NCI-H2171 (cell line): Measurements from ENCODE around the gene CILP2.

ENCODE experiments used
- DNase-seq: peaks from one replicate; lab custom pipeline; 2025; lab: John Stamatoyannopoulos, UW

CILP2 gene

DNA sequence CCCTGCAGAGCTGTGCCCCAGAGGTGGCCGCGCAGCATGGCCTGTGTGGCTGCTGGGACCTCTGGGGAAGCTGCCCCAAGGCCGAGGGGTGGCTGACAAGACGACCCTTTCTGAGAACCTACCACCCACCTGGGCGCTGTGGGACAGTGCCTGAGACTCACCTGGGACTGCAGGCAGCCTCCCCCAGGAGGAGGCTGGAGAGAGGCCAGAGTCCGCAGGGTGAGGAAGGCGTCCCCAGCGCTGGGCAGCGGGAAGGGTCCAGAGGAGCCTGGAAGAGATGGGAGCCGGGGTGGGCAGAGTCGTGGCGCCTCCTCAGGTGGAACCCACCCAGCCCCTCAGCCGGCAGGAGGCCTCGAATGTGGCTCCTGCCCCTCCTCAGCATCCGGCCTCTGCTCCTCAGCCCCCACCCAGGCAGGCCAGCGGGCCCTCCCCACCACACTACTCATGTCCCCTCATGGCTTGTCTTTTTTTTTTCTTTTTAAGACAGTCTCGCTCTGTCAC lies 25.3 kb downstream of the CILP2 start:
- no peak for DNase-seq

DNA sequence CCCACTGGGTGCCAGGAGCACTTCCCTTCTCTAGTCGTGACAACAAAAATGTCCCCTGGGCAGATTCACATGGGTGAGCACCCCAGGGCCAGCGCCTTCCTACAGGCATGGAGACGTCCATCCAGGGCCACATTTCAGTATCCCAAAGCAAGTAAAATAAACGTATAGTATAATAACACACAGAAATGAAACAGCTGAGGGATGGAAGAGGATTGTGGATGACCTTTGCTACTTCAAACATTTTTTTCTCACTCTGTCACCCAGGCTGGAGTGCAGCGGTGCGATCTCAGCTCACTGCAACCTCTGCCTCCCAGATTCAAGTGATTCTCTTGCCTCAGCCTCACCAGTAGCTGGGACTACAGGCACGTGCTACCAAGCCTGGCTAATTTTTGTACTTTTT lies 28.2 kb downstream of the CILP2 start:
- DNase-seq: no peak

GRCh38 chr19:19567391-19567790 lies 29.3 kb downstream of the CILP2 start:
- DNase-seq: no peak

DNA sequence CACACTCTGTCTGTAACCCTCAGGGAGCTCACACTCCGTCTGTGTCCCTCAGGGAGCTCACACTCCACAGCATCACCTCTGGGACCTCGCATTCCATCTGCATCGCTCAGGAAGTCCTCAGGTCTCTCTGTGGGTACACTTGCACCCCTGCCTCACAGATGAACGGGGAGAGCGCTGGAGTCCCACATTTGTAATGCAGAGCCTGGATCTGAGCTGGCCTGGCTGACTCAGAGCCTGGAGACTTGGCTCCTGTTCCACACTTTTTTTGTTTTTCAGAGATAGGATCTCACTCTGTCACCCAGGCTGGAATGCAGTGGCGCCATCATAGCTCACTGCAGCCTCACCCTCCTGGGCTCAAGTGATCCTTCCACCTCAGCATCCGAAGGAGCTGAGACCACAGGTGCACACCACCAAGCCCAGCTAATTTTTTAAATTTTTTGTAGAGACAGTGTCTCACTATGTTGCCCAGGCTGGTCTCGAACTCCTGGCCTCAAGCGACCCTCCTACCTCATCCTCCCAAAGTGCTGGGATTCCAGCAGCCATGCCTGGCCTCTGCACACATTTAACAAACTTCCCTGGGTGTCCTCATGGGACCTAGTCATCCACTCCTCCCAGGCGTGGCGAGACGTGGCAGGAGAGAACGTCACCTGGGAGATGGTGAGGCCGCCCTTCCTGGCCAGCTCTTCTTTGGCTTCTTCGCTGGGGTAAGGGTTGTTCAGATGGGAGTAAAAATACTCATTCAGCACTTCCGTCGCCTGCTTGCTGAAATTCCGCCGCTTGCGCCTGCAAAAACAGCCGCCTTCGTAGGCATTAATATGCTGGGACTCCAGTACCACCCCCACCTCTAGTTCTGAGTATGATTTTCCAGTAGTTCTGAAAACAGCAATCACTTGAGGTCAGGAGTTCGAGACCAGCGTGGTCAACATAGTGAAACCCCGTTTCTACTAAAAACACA lies 31.0 kb downstream of the CILP2 start:
- no peak for DNase-seq

- DNase-seq: no peak
Measured at GRCh38 chr19:19570571-19570970, 32.5 kb downstream of the CILP2 start.

GRCh38 chr19:19571071-19571786 lies 33.2 kb downstream of the CILP2 start:
- DNase-seq: no peak

DNA sequence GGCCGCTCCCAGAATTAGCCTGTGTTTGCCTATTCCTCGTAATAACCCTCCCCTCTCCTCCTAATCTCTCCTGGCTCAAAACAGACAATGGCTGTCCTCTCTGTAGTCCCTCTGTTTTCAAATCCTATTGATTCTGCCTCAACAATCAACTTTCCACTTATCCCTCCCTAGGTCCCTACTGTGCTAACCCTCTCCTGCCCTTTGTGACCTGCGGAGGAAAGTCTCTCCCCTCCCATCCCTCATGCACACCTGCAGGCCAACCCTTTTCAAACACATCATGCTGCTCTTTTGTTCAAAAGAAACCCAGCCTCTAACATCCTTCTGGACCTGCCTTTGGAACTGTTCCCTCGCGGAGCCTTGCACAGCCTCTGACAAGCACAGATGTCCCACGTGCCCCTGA lies 37.3 kb downstream of the CILP2 start:
- DNase-seq: no peak

DNA sequence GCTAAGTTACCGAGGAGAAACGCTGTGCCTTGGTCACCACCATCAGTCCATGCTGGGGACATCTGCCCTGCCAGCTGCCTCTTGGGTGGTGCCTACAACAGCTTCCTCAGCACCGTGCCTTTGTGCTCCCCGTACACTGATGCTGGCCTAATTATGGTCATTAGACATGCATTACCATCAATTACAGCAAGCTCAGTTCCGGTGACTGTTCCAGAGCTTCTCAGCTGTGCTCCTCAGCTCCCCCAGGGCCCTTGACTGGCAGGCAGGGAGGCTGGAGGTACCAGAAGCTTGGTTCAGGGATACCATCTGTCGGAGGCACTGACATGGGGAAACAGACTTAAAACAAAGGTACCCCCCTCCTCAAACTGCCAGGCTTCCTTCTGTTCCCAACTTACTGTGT lies 40.2 kb downstream of the CILP2 start:
- peak; percentile 85 for DNase-seq

- DNase-seq: no peak
Measured at GRCh38 chr19:19579533-19580361, 41.7 kb downstream of the CILP2 start.

DNA sequence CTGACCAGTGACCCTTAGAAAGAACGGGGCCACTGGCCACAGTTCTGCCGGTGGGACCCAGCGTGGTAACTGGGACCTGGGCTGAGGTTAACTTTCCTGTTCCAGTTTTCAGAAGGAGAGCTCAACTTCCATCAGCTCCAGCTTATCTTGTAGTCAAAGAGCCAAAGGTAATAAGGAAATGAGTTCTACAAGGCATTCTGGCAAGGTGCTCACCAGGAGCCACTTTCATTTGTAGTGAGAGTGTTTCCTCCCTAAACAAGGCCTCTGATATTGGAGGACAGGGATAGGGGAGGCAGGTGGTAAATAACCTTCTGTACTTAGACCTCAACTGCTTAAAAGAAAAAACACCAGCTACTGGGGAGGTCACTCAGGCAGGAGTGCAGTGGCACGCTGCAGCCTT lies 42.4 kb downstream of the CILP2 start:
- DNase-seq: no peak

DNA sequence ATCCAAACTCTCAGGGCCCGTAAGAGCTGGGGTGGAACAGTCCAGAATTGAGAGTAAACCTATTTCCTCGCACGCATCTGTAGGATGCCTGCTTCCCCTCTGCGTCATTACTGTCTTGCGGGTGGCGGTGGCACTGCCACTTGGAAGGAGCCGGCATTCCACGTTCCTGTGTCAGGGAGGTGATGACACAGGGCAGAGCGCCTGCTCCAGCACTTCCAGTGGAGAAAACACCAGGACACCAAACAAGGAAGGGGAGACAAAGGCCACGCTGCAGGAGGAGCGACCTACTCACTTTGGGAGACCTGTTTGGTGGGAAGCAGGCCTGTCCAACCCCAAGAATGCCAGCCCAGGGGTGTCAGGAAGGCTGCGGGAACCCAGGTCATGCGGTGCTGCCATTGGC lies 43.3 kb downstream of the CILP2 start:
- no peak for DNase-seq

- no peak for DNase-seq
Measured at GRCh38 chr19:19582471-19582870, 44.4 kb downstream of the CILP2 start.

DNA sequence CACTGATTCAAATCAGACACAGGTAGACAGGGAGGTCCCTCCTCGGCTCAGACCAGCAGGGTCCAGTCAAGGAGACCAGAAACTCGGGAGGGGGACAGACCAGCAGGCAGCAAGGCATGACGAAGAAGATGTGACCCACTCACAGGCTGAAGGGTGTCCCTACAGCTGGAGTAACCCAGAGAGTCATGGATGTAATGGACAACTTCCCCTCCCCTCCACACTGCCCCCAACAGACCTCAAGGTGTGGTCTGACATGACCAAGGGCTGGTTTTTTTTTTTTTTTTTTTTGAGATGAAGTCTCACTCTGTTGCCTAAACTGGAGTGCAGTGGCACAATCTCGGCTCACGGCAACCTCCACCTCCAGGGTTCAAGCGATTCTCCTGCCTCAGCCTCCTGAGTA lies 46.3 kb downstream of the CILP2 start:
- no peak for DNase-seq

DNA sequence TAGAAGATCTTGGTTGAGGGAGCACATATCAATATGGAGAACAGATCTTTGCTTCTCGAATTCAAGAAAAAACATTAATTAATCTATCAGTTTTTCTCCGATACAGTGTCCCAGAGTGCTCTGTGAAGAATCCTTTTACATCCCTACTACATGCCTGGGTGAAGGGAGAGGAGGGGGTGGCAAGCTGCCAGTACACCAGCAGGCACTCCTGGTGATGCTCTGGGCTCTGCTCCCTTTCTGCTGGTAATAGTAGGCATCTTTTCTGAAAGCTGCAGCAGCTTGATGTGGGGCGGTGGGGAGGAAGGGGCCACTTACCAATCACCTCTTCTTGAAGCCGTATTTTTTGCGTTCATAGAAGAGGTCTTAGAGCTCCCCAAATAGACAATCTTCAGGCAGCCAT lies 49.7 kb downstream of the CILP2 start:
- DNase-seq: peak; percentile 49

DNA sequence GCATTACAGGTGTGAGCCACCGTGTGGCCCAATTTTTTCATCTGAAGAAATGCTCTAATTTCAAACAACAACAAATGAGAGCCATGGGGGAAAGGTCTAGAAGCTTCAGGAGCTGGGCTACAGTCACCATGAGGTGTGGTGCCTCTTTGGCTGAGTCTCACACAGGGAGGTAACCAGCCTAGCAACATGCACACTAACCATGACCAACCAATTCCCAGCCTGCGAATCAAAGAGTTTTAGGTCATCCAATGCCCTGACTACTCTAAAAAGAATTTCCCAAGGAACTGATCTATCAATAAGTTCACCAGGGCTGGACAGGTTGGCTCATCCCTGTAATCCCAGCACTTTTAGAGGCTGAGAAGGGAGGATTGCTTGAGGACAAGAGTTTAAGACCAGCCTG lies 50.5 kb downstream of the CILP2 start:
- no peak for DNase-seq

- DNase-seq: no peak
Measured at GRCh38 chr19:19591133-19591825, 53.2 kb downstream of the CILP2 start.

GRCh38 chr19:19592690-19593089 lies 54.6 kb downstream of the CILP2 start:
- DNase-seq: no peak

DNA sequence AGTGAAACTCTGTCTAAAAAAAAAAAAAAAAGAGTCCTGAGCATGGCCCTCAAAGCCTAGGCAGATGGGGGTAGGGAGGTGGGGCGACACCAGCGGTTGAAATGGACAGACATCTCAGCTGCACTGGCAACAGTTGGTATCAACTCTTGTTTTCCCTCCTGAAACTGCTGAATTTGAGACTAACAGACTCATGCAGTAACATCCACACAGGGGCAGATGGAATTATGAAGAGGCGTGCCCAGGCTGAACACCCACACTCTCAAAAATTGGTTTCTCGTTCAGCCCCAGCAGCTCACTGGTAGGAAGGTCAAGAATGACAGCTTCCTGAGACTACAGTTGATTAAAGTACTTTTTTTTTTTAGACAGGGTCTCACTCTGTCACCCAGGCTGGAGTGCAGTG lies 56.3 kb downstream of the CILP2 start:
- DNase-seq: peak; percentile 31

GRCh38 chr19:19595171-19595701 lies 57.2 kb downstream of the CILP2 start:
- DNase-seq: no peak
